Measurements from ENCODE around the gene FBXW12.

The FBXW12 gene

DNA sequence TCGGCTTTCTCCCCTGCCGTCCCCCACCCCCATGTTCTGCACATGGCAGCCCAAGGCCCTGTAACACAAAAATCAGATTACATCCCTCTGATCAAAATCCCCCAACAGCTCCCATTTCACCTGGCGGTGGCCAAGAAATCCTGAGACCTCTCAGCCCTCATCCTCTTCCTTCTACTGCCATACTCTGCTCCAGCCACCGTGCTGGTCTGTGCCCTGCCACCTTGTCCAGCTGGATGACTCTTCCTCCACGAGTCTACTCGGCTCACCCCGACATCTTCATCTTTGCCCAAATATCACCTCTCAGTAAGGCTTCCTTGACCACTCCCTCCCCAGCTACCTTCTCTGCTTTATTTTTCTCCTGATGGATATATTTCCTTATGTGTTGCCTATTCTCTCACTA is 64.8 kb downstream of the FBXW12 start:
- no peak for DNase-seq

GRCh38 chr3:48437812-48438211 is 65.8 kb downstream of the FBXW12 start:
- no peak for DNase-seq

DNA sequence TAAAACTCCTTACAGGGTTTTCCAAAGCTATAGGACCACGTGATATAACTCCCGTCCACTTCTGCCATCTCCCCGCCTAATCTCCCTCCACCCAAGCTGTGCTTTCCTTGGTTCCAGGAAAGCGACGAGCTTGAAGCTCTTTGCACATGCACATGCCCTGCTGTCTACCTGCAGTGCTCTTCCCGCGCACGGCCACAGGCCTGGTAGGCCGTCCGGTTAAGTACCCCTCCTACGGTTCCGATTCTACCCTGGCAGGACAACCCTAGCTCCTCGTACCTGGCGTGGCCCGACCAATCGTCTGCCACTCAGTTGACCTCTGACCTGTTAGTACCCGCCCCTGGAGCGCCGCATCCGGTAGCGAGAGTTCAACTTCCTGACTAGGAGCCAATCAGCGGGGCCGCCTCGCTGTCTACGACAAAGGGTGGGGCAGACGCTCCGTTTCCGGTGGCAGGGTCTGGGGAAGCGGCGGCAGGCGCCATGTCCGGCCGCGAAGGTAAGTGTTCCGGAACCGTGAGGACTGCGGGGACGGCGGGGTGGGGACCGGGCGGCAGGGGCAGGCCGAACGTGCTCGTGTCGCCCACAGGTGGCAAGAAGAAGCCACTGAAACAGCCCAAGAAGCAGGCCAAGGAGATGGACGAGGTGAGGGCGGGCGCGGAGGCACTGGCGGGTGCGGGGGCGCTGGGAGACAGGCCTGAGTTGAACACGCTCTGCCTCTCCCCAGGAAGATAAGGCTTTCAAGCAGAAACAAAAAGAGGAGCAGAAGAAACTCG is 68.0 kb downstream of the FBXW12 start, which contains the start of the genes CCDC51 and TMA7:
Gene CCDC51 (minus strand): TSS at position 300 of the 770 bp plus-strand sequence. CDS start 4,991 bp downstream, outside the sequence.
Gene TMA7 (plus strand): TSS at position 438 of the 770 bp plus-strand sequence. CDS start 40 bp downstream, at position 478.
- peak; percentile 98 for DNase-seq

GRCh38 chr3:48440590-48440958 is 68.6 kb downstream of the FBXW12 start:
- DNase-seq: peak; percentile 23

DNA sequence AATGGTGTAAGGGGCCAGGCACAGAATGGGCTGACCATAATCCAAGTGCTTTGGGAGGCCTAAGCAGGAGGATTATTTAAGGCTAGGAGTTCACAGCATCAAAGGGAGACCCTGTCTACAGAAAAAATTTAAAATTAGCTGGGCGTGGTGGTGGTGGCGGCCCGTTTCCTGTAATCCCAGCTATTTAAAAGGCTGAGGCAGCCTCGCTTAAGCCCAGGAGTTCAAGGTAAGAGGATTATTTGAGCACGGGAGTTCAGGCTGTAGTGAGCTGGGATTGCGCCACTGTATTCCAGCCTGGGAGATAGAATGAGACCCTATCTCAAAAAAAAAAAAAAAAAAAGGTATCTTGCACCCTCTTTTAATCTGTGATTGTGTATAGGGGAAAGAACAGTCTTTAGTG is 69.9 kb downstream of the FBXW12 start:
- no peak for DNase-seq
